ENCODE data around the gene SLC8A1.

DNA sequence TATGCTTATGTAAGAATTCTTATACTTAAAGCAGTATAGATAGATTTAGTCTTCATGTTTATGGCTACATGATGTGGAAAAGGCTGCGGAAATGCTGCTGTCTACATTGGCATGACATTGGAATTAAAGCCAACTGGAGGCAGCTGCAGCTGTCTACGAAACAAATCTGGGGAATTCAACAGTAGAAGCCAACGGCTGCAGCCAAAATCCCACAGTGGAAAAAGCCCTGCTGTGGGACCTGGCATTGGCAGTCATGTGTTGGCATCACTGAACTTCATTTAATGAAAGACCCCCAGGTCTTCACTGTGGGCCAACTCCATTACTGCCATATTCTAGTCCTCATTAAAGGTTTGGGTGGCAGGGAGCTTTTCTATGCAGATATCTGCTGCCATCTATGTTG, 223.6 kb downstream of the SLC8A1 start:
- no peak for TF ChIP-seq EZH2 (IDR thresholded peaks at IDR 0.05; ENCODE audit: borderline replicate concordance, low read depth, low read length, severe bottlenecking)
- TF ChIP-seq, protein P1, sequence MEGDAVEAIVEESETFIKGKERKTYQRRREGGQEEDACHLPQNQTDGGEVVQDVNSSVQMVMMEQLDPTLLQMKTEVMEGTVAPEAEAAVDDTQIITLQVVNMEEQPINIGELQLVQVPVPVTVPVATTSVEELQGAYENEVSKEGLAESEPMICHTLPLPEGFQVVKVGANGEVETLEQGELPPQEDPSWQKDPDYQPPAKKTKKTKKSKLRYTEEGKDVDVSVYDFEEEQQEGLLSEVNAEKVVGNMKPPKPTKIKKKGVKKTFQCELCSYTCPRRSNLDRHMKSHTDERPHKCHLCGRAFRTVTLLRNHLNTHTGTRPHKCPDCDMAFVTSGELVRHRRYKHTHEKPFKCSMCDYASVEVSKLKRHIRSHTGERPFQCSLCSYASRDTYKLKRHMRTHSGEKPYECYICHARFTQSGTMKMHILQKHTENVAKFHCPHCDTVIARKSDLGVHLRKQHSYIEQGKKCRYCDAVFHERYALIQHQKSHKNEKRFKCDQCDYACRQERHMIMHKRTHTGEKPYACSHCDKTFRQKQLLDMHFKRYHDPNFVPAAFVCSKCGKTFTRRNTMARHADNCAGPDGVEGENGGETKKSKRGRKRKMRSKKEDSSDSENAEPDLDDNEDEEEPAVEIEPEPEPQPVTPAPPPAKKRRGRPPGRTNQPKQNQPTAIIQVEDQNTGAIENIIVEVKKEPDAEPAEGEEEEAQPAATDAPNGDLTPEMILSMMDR (IDR thresholded peaks at IDR 0.05; ENCODE audit: borderline replicate concordance, extremely low read depth, low read length, poor library complexity, severe bottlenecking) = no peak
